Kasumi-1 (cell line): Measurements from ENCODE around the gene SPG11.
"Not testable (repeated sequence)": the region's sequence is repeated elsewhere in the genome, so short reads cannot be mapped to it uniquely, and the experiment has no call there.

Experiments used
- DNase-seq, 2 experiments: peaks; one replicate each; lab custom pipeline; 2025; lab: John Stamatoyannopoulos, UW

Gene SPG11, protein sequence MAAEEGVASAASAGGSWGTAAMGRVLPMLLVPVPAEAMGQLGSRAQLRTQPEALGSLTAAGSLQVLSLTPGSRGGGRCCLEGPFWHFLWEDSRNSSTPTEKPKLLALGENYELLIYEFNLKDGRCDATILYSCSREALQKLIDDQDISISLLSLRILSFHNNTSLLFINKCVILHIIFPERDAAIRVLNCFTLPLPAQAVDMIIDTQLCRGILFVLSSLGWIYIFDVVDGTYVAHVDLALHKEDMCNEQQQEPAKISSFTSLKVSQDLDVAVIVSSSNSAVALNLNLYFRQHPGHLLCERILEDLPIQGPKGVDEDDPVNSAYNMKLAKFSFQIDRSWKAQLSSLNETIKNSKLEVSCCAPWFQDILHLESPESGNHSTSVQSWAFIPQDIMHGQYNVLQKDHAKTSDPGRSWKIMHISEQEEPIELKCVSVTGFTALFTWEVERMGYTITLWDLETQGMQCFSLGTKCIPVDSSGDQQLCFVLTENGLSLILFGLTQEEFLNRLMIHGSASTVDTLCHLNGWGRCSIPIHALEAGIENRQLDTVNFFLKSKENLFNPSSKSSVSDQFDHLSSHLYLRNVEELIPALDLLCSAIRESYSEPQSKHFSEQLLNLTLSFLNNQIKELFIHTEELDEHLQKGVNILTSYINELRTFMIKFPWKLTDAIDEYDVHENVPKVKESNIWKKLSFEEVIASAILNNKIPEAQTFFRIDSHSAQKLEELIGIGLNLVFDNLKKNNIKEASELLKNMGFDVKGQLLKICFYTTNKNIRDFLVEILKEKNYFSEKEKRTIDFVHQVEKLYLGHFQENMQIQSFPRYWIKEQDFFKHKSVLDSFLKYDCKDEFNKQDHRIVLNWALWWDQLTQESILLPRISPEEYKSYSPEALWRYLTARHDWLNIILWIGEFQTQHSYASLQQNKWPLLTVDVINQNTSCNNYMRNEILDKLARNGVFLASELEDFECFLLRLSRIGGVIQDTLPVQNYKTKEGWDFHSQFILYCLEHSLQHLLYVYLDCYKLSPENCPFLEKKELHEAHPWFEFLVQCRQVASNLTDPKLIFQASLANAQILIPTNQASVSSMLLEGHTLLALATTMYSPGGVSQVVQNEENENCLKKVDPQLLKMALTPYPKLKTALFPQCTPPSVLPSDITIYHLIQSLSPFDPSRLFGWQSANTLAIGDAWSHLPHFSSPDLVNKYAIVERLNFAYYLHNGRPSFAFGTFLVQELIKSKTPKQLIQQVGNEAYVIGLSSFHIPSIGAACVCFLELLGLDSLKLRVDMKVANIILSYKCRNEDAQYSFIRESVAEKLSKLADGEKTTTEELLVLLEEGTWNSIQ (N-terminal part only)

DNA sequence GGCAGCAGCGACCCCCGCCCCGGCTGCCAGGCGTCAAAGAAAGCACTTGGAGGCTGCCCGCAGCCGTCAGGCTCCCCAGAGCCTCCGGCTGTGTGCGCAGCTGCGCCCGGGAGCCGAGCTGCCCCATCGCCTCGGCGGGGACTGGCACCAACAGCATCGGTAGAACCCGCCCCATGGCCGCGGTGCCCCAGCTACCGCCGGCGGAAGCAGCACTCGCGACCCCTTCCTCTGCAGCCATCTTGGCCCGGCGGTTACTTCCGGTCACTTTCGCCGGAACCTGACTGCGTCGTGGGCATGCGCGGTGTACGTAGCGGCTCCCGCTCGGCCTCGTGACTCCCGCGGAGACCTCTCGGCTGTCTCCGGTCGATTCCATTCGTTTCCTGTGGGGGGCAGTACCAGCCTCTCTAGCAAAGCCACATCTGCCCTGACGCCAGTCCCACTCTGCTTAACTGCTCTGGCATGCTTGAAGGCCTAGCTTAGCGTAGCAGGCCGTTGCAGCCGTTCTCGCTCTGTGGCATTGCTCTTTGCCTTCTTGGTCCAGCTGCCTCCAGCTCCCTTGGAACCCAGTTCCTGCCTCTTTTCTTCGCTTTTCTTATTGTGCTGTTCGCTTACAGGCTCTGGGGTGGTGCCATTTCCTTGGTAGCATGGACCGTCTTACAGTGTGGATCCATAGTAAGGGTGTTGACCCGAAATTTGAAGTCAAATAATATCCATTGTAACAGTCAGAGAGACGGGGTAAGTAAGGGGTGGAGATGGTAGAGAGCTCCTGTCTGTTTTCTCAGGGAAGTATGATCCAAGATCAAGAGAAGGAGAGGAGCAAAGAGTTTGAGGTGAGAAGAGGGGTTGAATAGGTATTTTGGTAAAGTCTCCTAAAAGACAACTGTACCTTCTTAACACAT lies at the start of gene SPG11:
SPG11 (minus strand) TSS at position 253 of the 899 bp plus-strand sequence; CDS start at position 238, 15 bp downstream.
- DNase-seq: peak; percentile 83 to 86

GRCh38 chr15:44712346-44713005 lies 49.0 kb upstream of the SPG11 start:
- DNase-seq: peak; percentile 44 to 67

GRCh38 chr15:44711743-44712345 lies 48.4 kb upstream of the SPG11 start:
- peak in 1 of 2 experiments; percentile 17 for DNase-seq

DNA sequence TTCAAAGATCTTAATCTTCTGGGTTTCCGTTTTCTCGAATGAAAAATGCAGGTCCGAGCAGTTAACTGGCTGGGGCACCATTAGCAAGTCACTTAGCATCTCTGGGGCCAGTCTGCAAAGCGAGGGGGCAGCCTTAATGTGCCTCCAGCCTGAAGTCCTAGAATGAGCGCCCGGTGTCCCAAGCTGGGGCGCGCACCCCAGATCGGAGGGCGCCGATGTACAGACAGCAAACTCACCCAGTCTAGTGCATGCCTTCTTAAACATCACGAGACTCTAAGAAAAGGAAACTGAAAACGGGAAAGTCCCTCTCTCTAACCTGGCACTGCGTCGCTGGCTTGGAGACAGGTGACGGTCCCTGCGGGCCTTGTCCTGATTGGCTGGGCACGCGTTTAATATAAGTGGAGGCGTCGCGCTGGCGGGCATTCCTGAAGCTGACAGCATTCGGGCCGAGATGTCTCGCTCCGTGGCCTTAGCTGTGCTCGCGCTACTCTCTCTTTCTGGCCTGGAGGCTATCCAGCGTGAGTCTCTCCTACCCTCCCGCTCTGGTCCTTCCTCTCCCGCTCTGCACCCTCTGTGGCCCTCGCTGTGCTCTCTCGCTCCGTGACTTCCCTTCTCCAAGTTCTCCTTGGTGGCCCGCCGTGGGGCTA lies 47.8 kb upstream of the SPG11 start, which contains the start of the genes B2M and PATL2:
B2M (plus strand) TSS at position 422 of the 647 bp plus-strand sequence; CDS start at position 452, 30 bp downstream.
PATL2 (minus strand) TSS at position 228 of the 647 bp plus-strand sequence. CDS start 34,833 bp downstream, outside the sequence.
- peak; percentile 85 to 88 for DNase-seq

DNA sequence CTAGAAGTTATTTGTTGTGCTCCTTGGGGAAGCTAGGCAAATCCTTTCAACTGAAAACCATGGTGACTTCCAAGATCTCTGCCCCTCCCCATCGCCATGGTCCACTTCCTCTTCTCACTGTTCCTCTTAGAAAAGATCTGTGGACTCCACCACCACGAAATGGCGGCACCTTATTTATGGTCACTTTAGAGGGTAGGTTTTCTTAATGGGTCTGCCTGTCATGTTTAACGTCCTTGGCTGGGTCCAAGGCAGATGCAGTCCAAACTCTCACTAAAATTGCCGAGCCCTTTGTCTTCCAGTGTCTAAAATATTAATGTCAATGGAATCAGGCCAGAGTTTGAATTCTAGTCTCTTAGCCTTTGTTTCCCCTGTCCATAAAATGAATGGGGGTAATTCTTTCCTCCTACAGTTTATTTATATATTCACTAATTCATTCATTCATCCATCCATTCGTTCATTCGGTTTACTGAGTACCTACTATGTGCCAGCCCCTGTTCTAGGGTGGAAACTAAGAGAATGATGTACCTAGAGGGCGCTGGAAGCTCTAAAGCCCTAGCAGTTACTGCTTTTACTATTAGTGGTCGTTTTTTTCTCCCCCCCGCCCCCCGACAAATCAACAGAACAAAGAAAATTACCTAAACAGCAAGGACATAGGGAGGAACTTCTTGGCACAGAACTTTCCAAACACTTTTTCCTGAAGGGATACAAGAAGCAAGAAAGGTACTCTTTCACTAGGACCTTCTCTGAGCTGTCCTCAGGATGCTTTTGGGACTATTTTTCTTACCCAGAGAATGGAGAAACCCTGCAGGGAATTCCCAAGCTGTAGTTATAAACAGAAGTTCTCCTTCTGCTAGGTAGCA lies 47.0 kb upstream of the SPG11 start:
- peak; percentile 28 to 38 for DNase-seq

DNA sequence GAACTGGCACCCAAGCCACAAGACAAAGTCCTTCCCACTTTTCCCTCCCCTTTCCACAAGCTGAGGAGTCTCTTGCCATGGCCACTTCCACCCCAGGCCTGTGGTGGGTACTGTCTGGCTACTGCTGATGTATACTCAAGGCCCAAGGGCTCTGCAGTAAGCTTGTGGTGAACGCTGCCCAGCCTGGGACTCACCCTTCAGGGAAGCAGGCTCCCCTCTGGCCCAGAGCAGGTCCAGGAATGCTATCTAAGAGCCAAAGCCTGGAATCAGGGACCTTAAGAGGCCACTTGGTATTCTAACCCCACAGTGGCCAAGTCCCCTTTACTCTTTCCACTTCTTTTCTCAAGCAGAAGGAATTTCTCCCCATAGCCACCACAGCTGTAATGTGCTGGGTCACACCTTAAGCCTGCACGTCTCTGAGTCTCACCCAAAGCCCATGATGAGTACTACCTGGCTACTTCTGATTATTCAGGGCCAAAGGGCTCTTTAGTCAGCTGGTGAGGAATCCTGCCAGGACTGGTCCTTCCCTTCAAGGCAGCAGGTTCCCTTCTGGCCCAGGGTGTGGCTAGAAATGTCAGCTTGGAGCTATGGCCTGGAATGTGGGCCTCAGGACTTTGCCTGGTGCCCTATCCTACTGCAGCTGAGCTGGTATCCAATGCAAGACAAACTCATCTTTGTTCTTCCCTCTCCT lies 43.6 kb upstream of the SPG11 start:
- DNase-seq: no peak

- no peak for DNase-seq
Measured at GRCh38 chr15:44706401-44706800, 42.9 kb upstream of the SPG11 start.

DNA sequence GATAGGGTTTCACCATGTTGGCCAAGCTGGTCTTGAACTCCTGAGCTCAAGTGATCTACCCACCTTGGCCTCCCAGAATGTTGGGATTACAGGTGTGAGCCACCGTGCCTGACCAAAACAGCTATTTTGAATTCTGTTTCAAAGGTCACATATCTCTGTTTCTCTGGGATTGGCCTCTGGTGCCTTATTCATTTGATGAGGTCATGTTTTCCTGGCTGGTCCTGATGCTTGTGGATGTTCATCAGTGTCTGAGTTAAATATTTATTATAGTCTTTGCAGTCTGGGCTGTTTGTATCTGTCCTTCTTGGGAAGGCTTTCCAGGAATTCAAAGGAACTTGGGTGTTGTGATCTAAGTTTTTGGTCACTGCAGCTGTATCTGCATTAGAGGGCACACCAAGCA lies 42.5 kb upstream of the SPG11 start:
- DNase-seq: no peak

GRCh38 chr15:44700676-44701075 lies 37.2 kb upstream of the SPG11 start:
- DNase-seq: not testable (repeated sequence)

DNA sequence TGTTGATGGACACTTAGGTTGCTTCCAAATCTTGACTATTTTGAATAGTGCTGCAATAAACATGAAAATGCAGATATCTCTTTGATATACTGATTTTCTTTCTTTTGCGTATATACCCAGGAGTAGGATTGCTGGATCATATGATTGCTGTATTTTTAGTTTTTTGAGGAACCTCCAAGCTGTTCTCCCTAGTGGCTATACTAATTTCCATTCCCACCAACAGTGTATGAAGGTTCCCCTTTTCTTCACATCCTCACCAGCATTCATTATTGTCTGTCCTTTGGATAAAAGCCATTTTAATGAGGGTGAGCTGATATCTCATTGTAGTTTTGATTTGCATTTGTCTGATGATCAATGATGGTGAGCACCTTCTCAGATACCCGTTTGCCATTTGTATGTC lies 35.2 kb upstream of the SPG11 start:
- DNase-seq: peak; percentile 5 to 42

DNA sequence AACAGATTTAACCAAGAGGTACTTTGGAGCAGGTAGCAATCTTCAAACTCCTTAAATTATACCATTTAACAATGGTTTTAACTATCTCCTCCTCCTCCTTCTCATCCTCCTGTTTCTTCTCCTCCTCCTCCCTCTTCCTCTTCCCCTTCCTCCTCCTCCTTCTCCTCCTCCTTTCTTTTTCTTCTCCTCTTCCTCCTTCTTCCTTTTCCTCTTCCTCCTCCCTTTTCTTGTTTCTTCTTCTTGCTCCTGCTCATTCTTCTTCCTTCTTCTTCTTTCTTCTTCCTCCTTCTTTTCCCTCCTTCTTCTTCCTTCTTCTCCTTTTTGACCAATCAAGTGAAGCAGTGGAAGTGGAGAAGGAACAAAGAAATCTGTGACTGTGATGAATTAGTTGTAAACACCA lies 33.6 kb upstream of the SPG11 start:
- no peak for DNase-seq

DNA sequence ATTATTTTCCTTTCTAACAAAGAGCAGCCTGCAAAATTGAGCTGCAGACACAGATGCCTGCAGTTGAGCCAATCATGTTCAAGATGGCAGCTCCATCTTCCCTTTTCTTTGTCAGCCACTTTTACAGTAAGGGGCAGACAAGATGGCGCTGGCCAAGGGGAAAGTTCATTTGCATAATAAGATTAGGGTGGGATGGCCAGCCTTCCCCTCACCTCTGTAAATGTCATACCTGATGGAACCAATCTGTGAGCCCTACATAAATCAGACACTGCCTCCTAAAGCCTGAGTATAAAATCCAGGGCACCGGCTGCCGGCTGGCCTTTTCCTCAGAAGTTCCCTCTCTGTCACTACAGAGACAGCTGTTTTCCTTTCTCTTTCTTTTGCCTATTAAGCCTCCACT lies 31.8 kb upstream of the SPG11 start:
- DNase-seq: no peak

DNA sequence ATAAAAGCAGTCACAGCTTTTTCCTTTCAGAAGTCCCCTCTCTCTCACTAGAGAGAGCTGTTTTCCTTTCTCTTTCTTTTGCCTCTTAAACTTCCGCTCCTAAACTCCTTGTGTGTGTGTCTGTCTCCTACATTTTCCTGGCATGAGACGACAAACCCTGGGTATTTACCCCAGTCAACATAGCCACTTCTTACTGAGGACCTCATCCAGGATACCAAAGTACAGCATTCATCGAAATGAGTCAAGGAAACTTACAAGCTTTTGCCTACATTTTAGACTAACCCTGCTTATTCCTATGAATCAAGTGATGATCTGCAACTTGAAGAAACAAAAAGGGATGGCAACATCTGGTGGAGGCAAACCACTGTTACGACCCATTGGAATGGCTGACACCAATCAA lies 31.0 kb upstream of the SPG11 start:
- DNase-seq: no peak

DNA sequence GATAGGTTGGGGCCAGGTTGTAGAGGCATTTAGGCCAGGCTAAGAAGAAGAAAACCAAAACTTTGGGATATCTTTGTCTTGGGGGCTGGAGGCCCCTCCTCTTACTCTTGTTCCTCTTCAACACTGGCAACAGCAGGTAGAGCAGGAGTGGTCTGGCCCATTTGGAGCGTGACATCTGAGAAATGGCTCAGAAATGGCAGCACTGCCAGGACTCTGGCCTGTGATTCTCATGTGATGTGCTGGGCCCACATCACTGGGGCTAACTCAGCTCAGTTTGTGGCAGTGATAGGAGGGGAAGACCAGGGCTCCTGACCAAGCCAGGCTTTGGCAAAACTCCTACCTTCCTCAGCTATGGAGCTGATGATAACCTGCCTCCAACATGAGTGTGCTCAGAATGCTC lies 29.2 kb upstream of the SPG11 start:
- DNase-seq: no peak

DNA sequence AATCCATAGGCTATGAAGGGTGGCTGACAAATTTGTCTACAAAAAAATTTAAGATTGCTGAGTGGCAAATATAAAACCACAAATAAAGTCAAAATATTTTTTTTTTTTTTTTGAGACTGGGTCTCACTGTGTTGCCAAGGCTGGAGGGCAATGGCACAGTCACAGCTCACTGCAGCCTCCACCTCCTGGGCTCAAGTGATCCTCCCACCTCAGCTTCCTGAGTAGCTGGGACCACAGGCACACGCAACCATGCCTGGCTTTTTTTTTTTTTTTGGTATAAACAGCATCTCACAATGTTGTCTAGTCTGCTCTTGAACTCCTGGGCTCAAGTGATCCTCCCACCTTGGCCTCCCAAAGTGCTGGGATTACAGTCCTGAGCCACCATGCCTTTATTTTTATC lies 26.8 kb upstream of the SPG11 start:
- not testable (repeated sequence) for DNase-seq

GRCh38 chr15:44689318-44689717 lies 25.9 kb upstream of the SPG11 start:
- DNase-seq: not testable (repeated sequence)
